ENCODE data around the gene TYROBP. TPM values are rescaled to one million over a fixed set of nuclear protein-coding genes. Genes with fewer than 3 reads are reported as not detected.

Gene TYROBP
- total RNA-seq, 1 experiment from 2014 or later = not detected

GRCh38 chr19:35944556-35944955 lies 36.5 kb upstream of the TYROBP start:
- Histone ChIP-seq H3K9me3 (ENCODE audit: control insufficient read depth, insufficient read depth, low read depth, low read length) (no peaks in the 10 kb centered on the region), H3K4me3 (ENCODE audit: low read depth in 2 of 2, low read length in 2 of 2) (no peak overlapping the region), H3K27me3 (ENCODE audit: control insufficient read depth, insufficient read depth, low read length) (no peaks in the 10 kb centered on the region), H3K4me1 (ENCODE audit: control insufficient read depth, insufficient read depth, low read length) (no peaks in the 10 kb centered on the region), H3K36me3 (ENCODE audit: control insufficient read depth, insufficient read depth, low read length) (no peaks in the 10 kb centered on the region), H3K27ac (ENCODE audit: low read length) (no peak overlapping the region)
- ChIA-PET CTCF (no interaction called here), POLR2A (no interaction called here)
- BruUV-seq (replicated peaks) = no TSS peak
- in situ Hi-C loops (cut with HindIII; ENCODE audit: low pct_unique_long_range_greater_than_20kb, low sequenced_read_pairs) = no loop called here
- intact Hi-C loops (cut with micrococcal nuclease; ENCODE audit: unreplicated experiment) = no loop called here
- ATAC-seq (no peak), DNase-seq (ENCODE audit: low read depth, low spot score) (no peak)
- TF ChIP-seq SIN3A (IDR thresholded peaks at IDR 0.05; ENCODE audit: borderline replicate concordance, insufficient read depth, low read depth, low read length) = no peak
- no peak for TF ChIP-seq POLR2AphosphoS5 (IDR thresholded peaks at IDR 0.05; ENCODE audit: low read depth, low read length)

DNA sequence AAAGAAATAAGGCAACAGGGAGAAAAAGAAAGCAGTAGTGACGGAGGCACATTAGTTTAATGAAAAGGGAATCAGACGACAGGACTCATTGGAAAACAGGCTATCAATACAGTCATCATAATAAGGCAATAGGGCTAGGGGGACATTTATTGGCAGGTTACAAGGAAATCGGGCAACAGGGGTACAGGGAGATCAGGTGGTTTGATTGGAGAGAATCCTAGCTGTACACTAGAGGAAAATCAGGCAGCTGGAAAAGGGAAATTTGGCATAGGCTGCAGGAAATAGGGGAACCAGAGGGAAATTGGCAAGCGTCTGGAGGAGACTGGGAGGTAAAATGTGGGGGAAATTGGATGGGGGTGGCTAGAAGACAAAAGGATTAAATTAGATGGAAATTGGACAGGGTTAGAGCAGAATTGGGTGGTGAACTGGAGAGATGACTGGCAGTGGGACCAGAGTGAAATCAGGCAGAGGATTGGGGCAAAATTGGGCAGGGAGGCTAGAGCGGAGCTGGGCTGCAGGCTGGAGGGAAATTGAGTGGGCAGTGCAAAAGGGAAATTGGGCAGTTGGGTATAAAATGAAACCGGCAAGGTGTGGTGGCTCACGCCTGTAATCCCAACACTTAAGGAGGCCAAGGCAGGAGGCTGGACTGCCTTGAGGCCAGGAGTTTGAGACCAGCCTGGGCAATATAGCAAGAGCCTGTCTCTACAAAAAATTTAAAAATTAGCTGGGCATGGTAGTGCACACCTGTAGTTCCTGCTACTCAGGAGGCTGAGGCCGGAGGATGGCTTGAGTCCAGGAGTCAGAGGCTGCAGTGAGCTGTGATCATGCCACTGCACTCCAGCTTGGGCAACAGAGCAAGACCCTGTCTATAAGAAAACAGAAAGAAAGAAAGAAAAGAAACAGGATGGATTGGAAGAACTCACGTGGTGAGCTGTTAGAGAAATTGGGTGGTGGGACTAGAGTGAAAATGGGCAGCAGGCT lies 35.5 kb upstream of the TYROBP start:
- ChIA-PET POLR2A (no interaction called here), CTCF (interaction anchor here (0.6 kb wide), 1 partner anchor 109 kb away, joined by 5 read pairs; no protein-coding TSS in a partner anchor)
- H3K36me3 ChIP-seq (ENCODE audit: control insufficient read depth, insufficient read depth, low read length) = no peaks in the 10 kb centered on the region
- H3K9me3 ChIP-seq (ENCODE audit: control insufficient read depth, insufficient read depth, low read depth, low read length) = no peaks in the 10 kb centered on the region
- no peaks in the 10 kb centered on the region for H3K4me1 ChIP-seq (ENCODE audit: control insufficient read depth, insufficient read depth, low read length)
- no peaks in the 10 kb centered on the region for H3K27me3 ChIP-seq (ENCODE audit: control insufficient read depth, insufficient read depth, low read length)
- no peak for ATAC-seq
- no peak for TF ChIP-seq CTCF (IDR thresholded peaks at IDR 0.05)
- no peak for TF ChIP-seq SIN3A (IDR thresholded peaks at IDR 0.05; ENCODE audit: borderline replicate concordance, insufficient read depth, low read depth, low read length)
- no peak for TF ChIP-seq POLR2AphosphoS5 (IDR thresholded peaks at IDR 0.05; ENCODE audit: low read depth, low read length)
- TF ChIP-seq TCF7L2 (IDR thresholded peaks at IDR 0.05; ENCODE audit: low read depth, low read length) = no peak
- TF ChIP-seq, protein P1, sequence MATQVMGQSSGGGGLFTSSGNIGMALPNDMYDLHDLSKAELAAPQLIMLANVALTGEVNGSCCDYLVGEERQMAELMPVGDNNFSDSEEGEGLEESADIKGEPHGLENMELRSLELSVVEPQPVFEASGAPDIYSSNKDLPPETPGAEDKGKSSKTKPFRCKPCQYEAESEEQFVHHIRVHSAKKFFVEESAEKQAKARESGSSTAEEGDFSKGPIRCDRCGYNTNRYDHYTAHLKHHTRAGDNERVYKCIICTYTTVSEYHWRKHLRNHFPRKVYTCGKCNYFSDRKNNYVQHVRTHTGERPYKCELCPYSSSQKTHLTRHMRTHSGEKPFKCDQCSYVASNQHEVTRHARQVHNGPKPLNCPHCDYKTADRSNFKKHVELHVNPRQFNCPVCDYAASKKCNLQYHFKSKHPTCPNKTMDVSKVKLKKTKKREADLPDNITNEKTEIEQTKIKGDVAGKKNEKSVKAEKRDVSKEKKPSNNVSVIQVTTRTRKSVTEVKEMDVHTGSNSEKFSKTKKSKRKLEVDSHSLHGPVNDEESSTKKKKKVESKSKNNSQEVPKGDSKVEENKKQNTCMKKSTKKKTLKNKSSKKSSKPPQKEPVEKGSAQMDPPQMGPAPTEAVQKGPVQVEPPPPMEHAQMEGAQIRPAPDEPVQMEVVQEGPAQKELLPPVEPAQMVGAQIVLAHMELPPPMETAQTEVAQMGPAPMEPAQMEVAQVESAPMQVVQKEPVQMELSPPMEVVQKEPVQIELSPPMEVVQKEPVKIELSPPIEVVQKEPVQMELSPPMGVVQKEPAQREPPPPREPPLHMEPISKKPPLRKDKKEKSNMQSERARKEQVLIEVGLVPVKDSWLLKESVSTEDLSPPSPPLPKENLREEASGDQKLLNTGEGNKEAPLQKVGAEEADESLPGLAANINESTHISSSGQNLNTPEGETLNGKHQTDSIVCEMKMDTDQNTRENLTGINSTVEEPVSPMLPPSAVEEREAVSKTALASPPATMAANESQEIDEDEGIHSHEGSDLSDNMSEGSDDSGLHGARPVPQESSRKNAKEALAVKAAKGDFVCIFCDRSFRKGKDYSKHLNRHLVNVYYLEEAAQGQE (IDR thresholded peaks at IDR 0.05; ENCODE audit: insufficient read depth in 1 of 2, low read depth in 2 of 2, low read length in 1 of 2) = no peak
- no peak overlapping the region for H3K27ac ChIP-seq (ENCODE audit: low read length)
- no peak overlapping the region for H3K4me3 ChIP-seq (ENCODE audit: low read depth in 2 of 2, low read length in 2 of 2)
- BruUV-seq (replicated peaks) = no TSS peak
- intact Hi-C loops (cut with micrococcal nuclease; ENCODE audit: unreplicated experiment) (no loop called here), in situ Hi-C loops (cut with HindIII; ENCODE audit: low pct_unique_long_range_greater_than_20kb, low sequenced_read_pairs) (no loop called here)
- no peak for DNase-seq (ENCODE audit: low read depth, low spot score)

GRCh38 chr19:35942235-35942634 lies 34.1 kb upstream of the TYROBP start:
- POLR2A ChIA-PET = no interaction called here
- no peaks in the 10 kb centered on the region for H3K27me3 ChIP-seq (ENCODE audit: control insufficient read depth, insufficient read depth, low read length)
- H3K27ac ChIP-seq (ENCODE audit: low read length) = no peak overlapping the region
- TF ChIP-seq TCF7L2 (IDR thresholded peaks at IDR 0.05; ENCODE audit: low read depth, low read length) = no peak
- TF ChIP-seq, protein P1 (IDR thresholded peaks at IDR 0.05; ENCODE audit: insufficient read depth in 1 of 2, low read depth in 2 of 2, low read length in 1 of 2) = no peak
- no peak for TF ChIP-seq POLR2AphosphoS5 (IDR thresholded peaks at IDR 0.05; ENCODE audit: low read depth, low read length)
- no peak for TF ChIP-seq SIN3A (IDR thresholded peaks at IDR 0.05; ENCODE audit: borderline replicate concordance, insufficient read depth, low read depth, low read length)
- no peak for TF ChIP-seq CTCF (IDR thresholded peaks at IDR 0.05)
- BruUV-seq (replicated peaks) = no TSS peak
- in situ Hi-C loops (cut with HindIII; ENCODE audit: low pct_unique_long_range_greater_than_20kb, low sequenced_read_pairs) = no loop called here
- DNase-seq (ENCODE audit: low read depth, low spot score) (no peak), ATAC-seq (no peak)
- intact Hi-C loops (cut with micrococcal nuclease; ENCODE audit: unreplicated experiment) = no loop called here
- H3K36me3 ChIP-seq (ENCODE audit: control insufficient read depth, insufficient read depth, low read length) = no peaks in the 10 kb centered on the region
- CTCF ChIA-PET = interaction anchor here (0.7 kb wide), 1 partner anchor 88 kb away, joined by 8 read pairs; no protein-coding TSS in a partner anchor
- no peaks in the 10 kb centered on the region for H3K9me3 ChIP-seq (ENCODE audit: control insufficient read depth, insufficient read depth, low read depth, low read length)
- H3K4me1 ChIP-seq (ENCODE audit: control insufficient read depth, insufficient read depth, low read length) = peaks cover 6% of the 10 kb centered on the region; the same call in 1 of the 2 replicates
- H3K4me3 ChIP-seq (ENCODE audit: low read depth in 2 of 2, low read length in 2 of 2) = no peak overlapping the region
